Adrenal gland (tissue), 12 donors: ENCODE data around the gene SNAP25. TPM values are rescaled to one million over a fixed set of nuclear protein-coding genes. Genes with fewer than 3 reads are reported as not detected.

Experiments
- DNase-seq, 7 donors: peaks; one replicate each; pipeline ENCODE4 v3.0.0-alpha.2; 2019 to 2020
- H3K27ac ChIP-seq, 5 donors: fragments of 200-600 bp; sonication (generic) in 4 of 5; 1 replicate in 3 of 5; 2 replicates in 2 of 5; pipeline versions ENCODE4 v1.5.1 to v1.8.0; 2016 to 2020; ENCODE audit warnings: mild to moderate bottlenecking in 1 of 5
- H3K27me3 ChIP-seq: fragments of 200-600 bp; 2 replicates; pipeline ENCODE4 v1.8.0; 2021
- H3K36me3 ChIP-seq, 2 donors: fragments of 200-600 bp; replicated peaks in 1 of 2; 1 replicate in 1 of 2; 2 replicates in 1 of 2; pipeline versions ENCODE4 v1.5.1 to v1.8.0; 2018 to 2022
- H3K4me1 ChIP-seq, 2 donors: fragments of 200-600 bp; replicated peaks in 1 of 2; 1 replicate in 1 of 2; 2 replicates in 1 of 2; pipeline versions ENCODE4 v1.5.1 to v1.8.0; 2018 to 2021
- H3K4me3 ChIP-seq, 4 donors: fragments of 200-600 bp; sonication (generic) in 3 of 4; one replicate each; pipeline ENCODE4 v1.5.1; 2016 to 2018
- H3K9me3 ChIP-seq, 3 donors: fragments of 200-600 bp; sonication (generic) in 1 of 3; replicated peaks in 1 of 3; 1 replicate in 2 of 3; 2 replicates in 1 of 3; pipeline versions ENCODE4 v1.5.1 to v1.8.0; 2016 to 2021
- POLR2A ChIP-seq, 2 donors: fragments of 450-650 bp; IDR thresholded peaks; one replicate each; pipeline ENCODE4 v1.6.1; 2017; ENCODE audit warnings: antibody characterized with exemption in 2 of 2, mild to moderate bottlenecking in 2 of 2, moderate library complexity in 1 of 2
- WGBS, 4 donors: extraction: QIAGEN DNeasy Blood & Tissue Kit in 2 of 4; methylation state at CpG; one replicate each; pipeline versions ENCODE4 v1.1.5 to v1.1.7; 2013 to 2017; 5-methylcytosine and 5-hydroxymethylcytosine counted together
- intact Hi-C, 2 donors: fragments of 100-400 bp; cut with DNase I; formaldehyde crosslinking; loops; one replicate each; pipeline versions ENCODE4 v1.14.1 to v1.15.0; 2022 to 2023
- polyA plus RNA-seq, 3 donors: library from polyadenylated mRNA; stranded (reverse); fragments of 200-250 nt in 2 of 3; fragments of 350-450 nt in 1 of 3; fragmentation: Illumina TruSeq in 1 of 3; extraction: RNeasy Lipid Tissue Mini Kit (QIAGEN cat#74804) in 1 of 3; gene quantifications; one replicate each; pipeline ENCODE4 v1.2.3, GENCODE V29; 2013 to 2014
- total RNA-seq, 9 donors: library from RNA; depleted of rRNA in 4 of 9; stranded (reverse); fragments of >200 nt in 4 of 9; fragments of 120-200 nt in 1 of 9; fragmentation: NEBNext Ultra II Directional in 1 of 9; extraction: Animal tissue kit (Norgen Biotek cat#: 25700) in 1 of 9; gene quantifications; one replicate each; pipeline versions ENCODE4 v1.1.0 to v1.2.4, GENCODE V29; 2013 to 2023
- TF ChIP-seq, protein P1 (sequence below), 6 experiments: fragments of 450-650 bp in 4 of 6; fragments of 200-600 bp in 2 of 6; sonication (generic) in 1 of 6; IDR thresholded peaks; 1 replicate in 5 of 6; 2 replicates in 1 of 6; pipeline versions ENCODE4 v1.5.1 to v1.8.0; 2016 to 2021; ENCODE audit warnings: antibody characterized with exemption in 6 of 6, mild to moderate bottlenecking in 2 of 6, moderate library complexity in 1 of 6
- donor health status: healthy with polysubstance abuse.
- donor health status: Bipolar disorder and iron deficiency.
- donor health status: DM: yes; HTN: yes; CAD: no.
- donor health status: DM: no; HTN: no; CAD: no.
- donor health status: DM: no; HTN: no; CAD: no.
- donor health status: DM: yes; HTN: yes; CAD: no.

Gene SNAP25
- total and polyA plus RNA-seq, 12 donors: 1.0 to 35.9 (median 11.8) TPM; not detected in 1

DNA sequence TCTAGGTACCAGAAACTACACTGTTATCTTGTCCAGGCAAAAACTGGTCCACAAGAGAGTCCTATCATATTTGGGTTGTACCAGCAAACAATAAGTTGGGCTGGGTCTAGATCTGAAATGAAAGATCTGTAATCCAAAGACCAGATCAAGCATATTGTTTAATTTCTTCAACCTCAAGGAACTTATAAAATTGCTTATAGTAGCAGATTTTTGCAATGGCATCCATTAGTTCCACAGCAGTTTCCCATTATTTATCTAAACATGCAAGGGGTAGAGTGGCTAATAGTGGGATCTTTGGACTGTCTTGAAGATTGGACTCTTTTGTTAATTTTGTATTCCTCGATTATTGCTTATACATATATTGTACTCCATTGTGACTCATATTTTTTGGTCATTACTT lies 40.5 kb upstream of the SNAP25 start:
- Histone ChIP-seq H3K27ac (no peak overlapping the region), H3K4me3 (no peak overlapping the region), H3K36me3 (no peaks in the 10 kb centered on the region), H3K9me3 (no peaks in the 10 kb centered on the region), H3K4me1 (no peaks in the 10 kb centered on the region), H3K27me3 (peaks cover 5% of the 10 kb centered on the region)
- intact Hi-C loops: no loop called here
- 86 to 97% (median 89%) methylated on average over 1 of the region's 1 CpG for WGBS, 4 donors
- DNase-seq: no peak
- TF ChIP-seq, protein P1, sequence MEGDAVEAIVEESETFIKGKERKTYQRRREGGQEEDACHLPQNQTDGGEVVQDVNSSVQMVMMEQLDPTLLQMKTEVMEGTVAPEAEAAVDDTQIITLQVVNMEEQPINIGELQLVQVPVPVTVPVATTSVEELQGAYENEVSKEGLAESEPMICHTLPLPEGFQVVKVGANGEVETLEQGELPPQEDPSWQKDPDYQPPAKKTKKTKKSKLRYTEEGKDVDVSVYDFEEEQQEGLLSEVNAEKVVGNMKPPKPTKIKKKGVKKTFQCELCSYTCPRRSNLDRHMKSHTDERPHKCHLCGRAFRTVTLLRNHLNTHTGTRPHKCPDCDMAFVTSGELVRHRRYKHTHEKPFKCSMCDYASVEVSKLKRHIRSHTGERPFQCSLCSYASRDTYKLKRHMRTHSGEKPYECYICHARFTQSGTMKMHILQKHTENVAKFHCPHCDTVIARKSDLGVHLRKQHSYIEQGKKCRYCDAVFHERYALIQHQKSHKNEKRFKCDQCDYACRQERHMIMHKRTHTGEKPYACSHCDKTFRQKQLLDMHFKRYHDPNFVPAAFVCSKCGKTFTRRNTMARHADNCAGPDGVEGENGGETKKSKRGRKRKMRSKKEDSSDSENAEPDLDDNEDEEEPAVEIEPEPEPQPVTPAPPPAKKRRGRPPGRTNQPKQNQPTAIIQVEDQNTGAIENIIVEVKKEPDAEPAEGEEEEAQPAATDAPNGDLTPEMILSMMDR (IDR thresholded peaks at IDR 0.05): no peak
- no peak for TF ChIP-seq POLR2A (IDR thresholded peaks at IDR 0.05)

DNA sequence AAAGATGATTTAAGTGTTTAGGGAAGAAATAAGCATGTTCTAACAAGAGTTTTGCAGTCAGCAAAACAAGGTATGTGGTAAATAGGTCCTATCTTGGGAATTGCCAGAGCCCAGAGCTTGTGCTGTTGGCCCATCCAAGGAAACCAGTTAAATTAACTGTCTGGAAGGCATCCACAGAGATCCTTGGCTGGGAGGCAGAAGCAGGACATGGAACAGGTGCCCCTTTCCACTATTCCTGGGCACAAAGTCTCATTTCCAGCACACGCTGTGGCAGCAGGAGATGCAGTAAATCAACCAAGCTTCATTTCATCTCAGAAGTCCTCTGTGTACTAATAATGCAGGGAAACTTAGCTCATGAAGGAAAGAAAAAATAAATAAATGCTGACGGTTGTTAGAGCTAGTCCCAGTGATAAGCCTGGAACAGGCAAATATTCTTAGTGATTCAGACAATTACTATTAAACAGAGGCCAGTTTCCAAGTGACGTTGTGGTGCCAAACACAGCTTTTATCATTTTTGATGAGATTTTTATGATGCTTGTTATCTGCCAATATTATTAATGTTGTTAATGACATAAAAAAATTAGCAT lies 39.8 kb upstream of the SNAP25 start:
- DNase-seq: no peak

GRCh38 chr20:10179574-10180298 lies 38.9 kb upstream of the SNAP25 start:
- H3K27ac ChIP-seq: no peak overlapping the region
- H3K4me1 ChIP-seq: no peaks in the 10 kb centered on the region
- intact Hi-C loops: no loop called here
- peak in 2 of 7 donors; percentile 9 to 31 for DNase-seq
- H3K36me3 ChIP-seq: no peaks in the 10 kb centered on the region
- no peak for TF ChIP-seq POLR2A (IDR thresholded peaks at IDR 0.05)
- TF ChIP-seq, protein P1 (IDR thresholded peaks at IDR 0.05): peak in 4 of 6 experiments; percentile 16 to 36 (median 20)
- no peaks in the 10 kb centered on the region for H3K9me3 ChIP-seq
- WGBS, 4 donors: 84 to 90% (median 84%) methylated on average over 4 of the region's 4 CpGs
- no peak overlapping the region for H3K4me3 ChIP-seq
- no peaks in the 10 kb centered on the region for H3K27me3 ChIP-seq

More for the DNA sequence above, 39.8 kb upstream of the SNAP25 start:
- Histone ChIP-seq H3K4me1 (no peaks in the 10 kb centered on the region), H3K27me3 (no peaks in the 10 kb centered on the region), H3K36me3 (no peaks in the 10 kb centered on the region), H3K27ac (no peak overlapping the region), H3K9me3 (no peaks in the 10 kb centered on the region), H3K4me3 (no peak overlapping the region)
- 59 to 71% (median 64%) methylated on average over 3 of the region's 3 CpGs for WGBS, 4 donors
- no peak for TF ChIP-seq POLR2A (IDR thresholded peaks at IDR 0.05)
- TF ChIP-seq, protein P1 (IDR thresholded peaks at IDR 0.05): no peak
- intact Hi-C loops: no loop called here

GRCh38 chr20:10180651-10181235 lies 37.9 kb upstream of the SNAP25 start:
- Histone ChIP-seq H3K4me3 (no peak overlapping the region), H3K27me3 (no peaks in the 10 kb centered on the region), H3K4me1 (no peaks in the 10 kb centered on the region), H3K9me3 (no peaks in the 10 kb centered on the region), H3K36me3 (no peaks in the 10 kb centered on the region), H3K27ac (no peak overlapping the region)
- WGBS, 4 donors: 55 to 67% (median 61%) methylated on average over 2 of the region's 2 CpGs
- TF ChIP-seq POLR2A (IDR thresholded peaks at IDR 0.05): no peak
- TF ChIP-seq, protein P1 (IDR thresholded peaks at IDR 0.05): no peak
- intact Hi-C loops: no loop called here
- no peak for DNase-seq
